ENCODE data around the gene PGA4.

- TF ChIP-seq, protein P1, sequence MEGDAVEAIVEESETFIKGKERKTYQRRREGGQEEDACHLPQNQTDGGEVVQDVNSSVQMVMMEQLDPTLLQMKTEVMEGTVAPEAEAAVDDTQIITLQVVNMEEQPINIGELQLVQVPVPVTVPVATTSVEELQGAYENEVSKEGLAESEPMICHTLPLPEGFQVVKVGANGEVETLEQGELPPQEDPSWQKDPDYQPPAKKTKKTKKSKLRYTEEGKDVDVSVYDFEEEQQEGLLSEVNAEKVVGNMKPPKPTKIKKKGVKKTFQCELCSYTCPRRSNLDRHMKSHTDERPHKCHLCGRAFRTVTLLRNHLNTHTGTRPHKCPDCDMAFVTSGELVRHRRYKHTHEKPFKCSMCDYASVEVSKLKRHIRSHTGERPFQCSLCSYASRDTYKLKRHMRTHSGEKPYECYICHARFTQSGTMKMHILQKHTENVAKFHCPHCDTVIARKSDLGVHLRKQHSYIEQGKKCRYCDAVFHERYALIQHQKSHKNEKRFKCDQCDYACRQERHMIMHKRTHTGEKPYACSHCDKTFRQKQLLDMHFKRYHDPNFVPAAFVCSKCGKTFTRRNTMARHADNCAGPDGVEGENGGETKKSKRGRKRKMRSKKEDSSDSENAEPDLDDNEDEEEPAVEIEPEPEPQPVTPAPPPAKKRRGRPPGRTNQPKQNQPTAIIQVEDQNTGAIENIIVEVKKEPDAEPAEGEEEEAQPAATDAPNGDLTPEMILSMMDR (IDR thresholded peaks at IDR 0.05) = no peak
- no peak for TF ChIP-seq POLR2A (IDR thresholded peaks at IDR 0.05)
Measured at GRCh38 chr11:61195719-61196118, 26.4 kb upstream of the PGA4 start.
